Fibroblast of lung (primary cell): Measurements from ENCODE around the gene DOC2A. TPM values are rescaled to one million over a fixed set of nuclear protein-coding genes. Genes with fewer than 3 reads are reported as not detected.
A peak's percentile ranks its signal among the peaks of the same experiment; 100 is the strongest.

Experiments used
- DNase-seq, 2 donors: peaks; one replicate each; pipeline versions ENCODE4 v3.0.0 to v3.0.0-alpha.2; 2010; ENCODE audit warnings: low read depth in 2 of 2
- H2AFZ ChIP-seq: 2 replicates; pipeline ENCODE4 v1.5.1; 2012; ENCODE audit warnings: low read length, control low read depth, inconsistent platforms
- H3K27ac ChIP-seq: 2 replicates; pipeline ENCODE4 v1.5.1; 2011; ENCODE audit warnings: low read length, control low read depth; ENCODE audit not compliant: insufficient read depth
- H3K27me3 ChIP-seq: 2 replicates; pipeline ENCODE4 v1.5.1; 2011; ENCODE audit warnings: mild to moderate bottlenecking, low read length; ENCODE audit not compliant: control insufficient read depth, insufficient read depth
- H3K36me3 ChIP-seq: 2 replicates; pipeline ENCODE4 v1.5.1; 2011; ENCODE audit warnings: low read length; ENCODE audit not compliant: control insufficient read depth, insufficient read depth
- H3K4me1 ChIP-seq: 2 replicates; pipeline ENCODE4 v1.5.1; 2011; ENCODE audit warnings: low read length; ENCODE audit not compliant: control insufficient read depth, insufficient read depth; ENCODE audit errors: extremely low read depth
- H3K4me2 ChIP-seq: 2 replicates; pipeline ENCODE4 v1.5.1; 2011; ENCODE audit warnings: low read length, control low read depth; ENCODE audit not compliant: insufficient read depth; ENCODE audit errors: extremely low read depth
- H3K4me3 ChIP-seq, 4 experiments: fragments of 200-600 bp in 1 of 4; sonication (generic) in 1 of 4; replicated peaks in 1 of 4; 2 replicates each; pipeline ENCODE4 v1.5.1; 2011 to 2016; ENCODE audit warnings: low read length in 4 of 4, low read depth in 3 of 4, mild to moderate bottlenecking in 3 of 4, control low read depth in 2 of 4, inconsistent platforms in 1 of 4, mixed read lengths in 1 of 4; ENCODE audit not compliant: insufficient read depth in 1 of 4; ENCODE audit errors: control extremely low read depth in 1 of 4
- H3K79me2 ChIP-seq: 2 replicates; pipeline ENCODE4 v1.5.1; 2012; ENCODE audit warnings: mild to moderate bottlenecking, low read length, inconsistent platforms; ENCODE audit not compliant: control insufficient read depth, insufficient read depth
- H3K9ac ChIP-seq: 2 replicates; pipeline ENCODE4 v1.5.1; 2011; ENCODE audit warnings: mild to moderate bottlenecking, low read length, control low read depth; ENCODE audit not compliant: insufficient read depth
- H3K9me3 ChIP-seq: 2 replicates; pipeline ENCODE4 v1.5.1; 2012; ENCODE audit warnings: low read depth, low read length; ENCODE audit not compliant: control insufficient read depth, insufficient read depth
- H4K20me1 ChIP-seq: 2 replicates; pipeline ENCODE4 v1.5.1; 2011; ENCODE audit warnings: low read length; ENCODE audit not compliant: control insufficient read depth, insufficient read depth; ENCODE audit errors: extremely low read depth
- EZH2 ChIP-seq: IDR thresholded peaks from 2 replicates; pipeline ENCODE4 v1.5.1; 2012; ENCODE audit warnings: low read length, control low read depth, mild to moderate bottlenecking; ENCODE audit errors: missing control alignments
- polyA plus RNA-seq, 2 donors: library from polyadenylated mRNA; depleted of rRNA in 1 of 2; stranded (reverse) in 1 of 2; unstranded in 1 of 2; fragments of >200 nt; gene quantifications; 2 replicates each; pipeline ENCODE4 v1.2.1, GENCODE V29; 2011 to 2012; ENCODE audit warnings: missing spikeins in 1 of 2
- total RNA-seq: library from RNA; depleted of rRNA; stranded (reverse); fragments of >200 nt; gene quantifications from 2 replicates; pipeline ENCODE4 v1.2.1, GENCODE V29; 2014
- TF ChIP-seq, protein P1 (sequence below), 2 donors: IDR thresholded peaks in 1 of 2; conservative IDR thresholded peaks in 1 of 2; 1 replicate in 1 of 2; 2 replicates in 1 of 2; pipeline ENCODE4 v1.5.1; 2011 to 2012; ENCODE audit warnings: low read length in 2 of 2, control low read depth in 1 of 2, inconsistent platforms in 1 of 2, low read depth in 1 of 2, mild to moderate bottlenecking in 1 of 2

The DOC2A gene
- total and polyA plus RNA-seq, 2 donors (not counting 1 experiment from before 2014, with no cell fraction given) = 0.03 to 0.33 TPM

DNA sequence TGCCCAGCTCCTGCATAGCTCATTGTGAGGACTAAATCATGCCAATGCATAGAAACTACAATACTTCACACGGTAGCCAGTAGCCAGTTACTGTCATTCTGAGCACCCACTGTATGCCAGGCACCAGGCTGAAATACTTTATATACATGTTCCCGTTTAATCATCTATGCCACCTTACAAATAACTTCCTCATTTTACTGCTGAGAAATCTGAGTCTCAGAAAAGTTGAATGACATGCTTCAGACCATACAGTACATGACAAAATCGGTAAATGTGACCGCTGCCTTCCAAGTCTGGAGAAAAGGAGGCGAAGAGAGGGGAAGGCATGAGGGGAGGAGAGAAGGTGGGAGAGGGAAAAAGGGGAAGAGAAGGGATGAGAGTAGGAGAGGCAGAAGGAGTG is 29.4 kb upstream of the DOC2A start:
- DNase-seq = no peak
- Histone ChIP-seq H3K27ac (no peak overlapping the region), H2AFZ (no peak overlapping the region), H3K9ac (no peak overlapping the region), H3K27me3 (no peaks in the 10 kb centered on the region), H3K4me1 (no peaks in the 10 kb centered on the region), H3K79me2 (no peaks in the 10 kb centered on the region), H4K20me1 (no peaks in the 10 kb centered on the region), H3K4me3 (no peak overlapping the region), H3K4me2 (no peak overlapping the region), H3K36me3 (no peaks in the 10 kb centered on the region), H3K9me3 (no peaks in the 10 kb centered on the region)
- no peak for TF ChIP-seq EZH2
- TF ChIP-seq, protein P1, sequence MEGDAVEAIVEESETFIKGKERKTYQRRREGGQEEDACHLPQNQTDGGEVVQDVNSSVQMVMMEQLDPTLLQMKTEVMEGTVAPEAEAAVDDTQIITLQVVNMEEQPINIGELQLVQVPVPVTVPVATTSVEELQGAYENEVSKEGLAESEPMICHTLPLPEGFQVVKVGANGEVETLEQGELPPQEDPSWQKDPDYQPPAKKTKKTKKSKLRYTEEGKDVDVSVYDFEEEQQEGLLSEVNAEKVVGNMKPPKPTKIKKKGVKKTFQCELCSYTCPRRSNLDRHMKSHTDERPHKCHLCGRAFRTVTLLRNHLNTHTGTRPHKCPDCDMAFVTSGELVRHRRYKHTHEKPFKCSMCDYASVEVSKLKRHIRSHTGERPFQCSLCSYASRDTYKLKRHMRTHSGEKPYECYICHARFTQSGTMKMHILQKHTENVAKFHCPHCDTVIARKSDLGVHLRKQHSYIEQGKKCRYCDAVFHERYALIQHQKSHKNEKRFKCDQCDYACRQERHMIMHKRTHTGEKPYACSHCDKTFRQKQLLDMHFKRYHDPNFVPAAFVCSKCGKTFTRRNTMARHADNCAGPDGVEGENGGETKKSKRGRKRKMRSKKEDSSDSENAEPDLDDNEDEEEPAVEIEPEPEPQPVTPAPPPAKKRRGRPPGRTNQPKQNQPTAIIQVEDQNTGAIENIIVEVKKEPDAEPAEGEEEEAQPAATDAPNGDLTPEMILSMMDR (conservative IDR thresholded peaks at IDR 0.05 in 1 of 2, IDR thresholded peaks at IDR 0.05 in 1 of 2; ENCODE audit: low read depth in 1 of 2, low read length in 2 of 2) = no peak

DNA sequence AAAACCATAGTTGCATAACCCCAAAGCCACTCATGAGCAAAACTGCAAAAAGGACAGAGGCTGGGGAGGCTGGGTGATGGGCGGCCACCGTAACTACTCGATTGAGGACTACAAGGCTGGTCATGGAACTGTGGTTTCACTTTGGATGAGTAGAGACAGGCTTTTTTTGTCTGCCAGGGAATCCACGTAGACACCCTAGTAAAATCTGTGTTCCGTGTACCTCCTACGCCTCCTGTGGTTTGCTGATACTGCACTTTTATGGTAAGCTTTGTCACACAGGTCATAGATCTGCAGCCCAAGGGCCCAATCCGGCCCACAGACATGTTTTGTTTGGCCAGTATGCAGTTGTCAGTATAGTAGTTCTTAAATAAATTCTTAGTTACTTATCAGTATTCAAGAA is 22.4 kb upstream of the DOC2A start:
- Histone ChIP-seq H3K79me2 (no peaks in the 10 kb centered on the region), H2AFZ (no peak overlapping the region), H3K4me3 (no peak overlapping the region), H3K36me3 (no peaks in the 10 kb centered on the region), H3K9ac (no peak overlapping the region), H4K20me1 (no peaks in the 10 kb centered on the region), H3K27ac (no peak overlapping the region), H3K4me2 (no peak overlapping the region), H3K27me3 (peaks cover 27% of the 10 kb centered on the region), H3K4me1 (peaks cover 2% of the 10 kb centered on the region), H3K9me3 (no peaks in the 10 kb centered on the region)
- DNase-seq = peak in 1 of 2 donors; percentile 23
- TF ChIP-seq, protein P1 (conservative IDR thresholded peaks at IDR 0.05 in 1 of 2, IDR thresholded peaks at IDR 0.05 in 1 of 2; ENCODE audit: low read depth in 1 of 2, low read length in 2 of 2) = no peak
- no peak for TF ChIP-seq EZH2

DNA sequence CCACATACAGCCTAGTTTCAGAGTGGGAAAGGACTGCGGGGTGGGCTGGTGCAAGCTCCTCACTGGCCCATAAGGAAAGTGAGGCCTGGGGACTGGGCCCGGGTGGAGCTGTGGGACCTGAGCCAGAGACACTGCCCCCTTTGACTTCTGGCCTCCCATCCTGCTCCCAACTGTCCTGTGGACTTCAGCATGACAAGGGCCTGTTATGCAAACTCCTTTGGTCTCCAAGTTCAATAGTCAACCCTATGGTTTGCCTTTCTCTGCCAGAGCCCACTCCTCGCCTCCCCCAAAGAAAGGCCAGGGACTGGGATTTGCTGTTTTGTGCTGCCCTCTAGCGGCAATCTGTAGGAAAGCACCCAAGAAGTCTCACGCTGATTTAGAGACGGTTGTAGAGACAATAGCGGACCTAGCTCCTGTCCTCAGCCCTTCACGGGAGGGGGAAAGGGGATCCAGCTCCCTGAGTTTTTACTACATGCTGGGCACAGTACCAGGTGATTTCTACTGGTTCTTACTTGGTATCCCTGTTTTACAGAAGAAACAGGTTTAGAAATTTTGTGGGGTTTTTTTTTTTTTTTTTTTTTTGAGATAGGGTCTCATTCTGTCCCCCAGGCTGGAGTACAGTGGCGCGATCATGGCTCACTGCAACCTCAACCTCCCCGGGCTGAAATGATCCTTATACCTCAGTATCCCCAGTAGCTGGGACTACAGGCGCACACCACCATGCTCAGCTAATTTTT is 21.4 kb upstream of the DOC2A start:
- Histone ChIP-seq H3K36me3 (no peaks in the 10 kb centered on the region), H3K4me2 (no peak overlapping the region), H3K79me2 (no peaks in the 10 kb centered on the region), H3K4me1 (peaks cover 2% of the 10 kb centered on the region), H4K20me1 (no peaks in the 10 kb centered on the region), H3K27ac (no peak overlapping the region), H3K9ac (no peak overlapping the region), H3K9me3 (no peaks in the 10 kb centered on the region), H2AFZ (no peak overlapping the region), H3K27me3 (peaks cover 36% of the 10 kb centered on the region), H3K4me3 (no peak overlapping the region)
- DNase-seq = peak; percentile 42 to 70
- TF ChIP-seq, protein P1 (conservative IDR thresholded peaks at IDR 0.05 in 1 of 2, IDR thresholded peaks at IDR 0.05 in 1 of 2; ENCODE audit: low read depth in 1 of 2, low read length in 2 of 2) = peak; percentile 82 to 91
- no peak for TF ChIP-seq EZH2
